HEK293T (cell line): ENCODE results near the gene MMP2.

ENCODE experiments used
- CTCF ChIA-PET: fragments of 350-600 bp; formaldehyde crosslinking; extraction: SDS; loops from one replicate; lab custom pipeline; 2021; ENCODE audit warnings: antibody characterized with exemption, inconsistent platforms; lab: Yijun Ruan, JAX
- POLR2A ChIA-PET: fragments of 350-600 bp; formaldehyde crosslinking; extraction: SDS; loops from one replicate; lab custom pipeline; 2020; ENCODE audit warnings: antibody characterized with exemption, inconsistent platforms; lab: Yijun Ruan, JAX
- DNase-seq: peaks from one replicate; pipeline ENCODE4 v3.0.0; 2012; ENCODE audit warnings: mixed read lengths; ENCODE audit errors: extremely low spot score
- ARNT ChIP-seq: fragments of 450-650 bp; IDR thresholded peaks from 2 replicates; pipeline ENCODE4 v1.6.1; 2017; ENCODE audit warnings: mild to moderate bottlenecking
- BHLHE40 ChIP-seq: fragments of 450-650 bp; IDR thresholded peaks from 2 replicates; pipeline ENCODE4 v1.6.1; 2016; ENCODE audit warnings: mild to moderate bottlenecking, moderate library complexity, borderline replicate concordance
- CTBP1 ChIP-seq: fragments of 450-650 bp; IDR thresholded peaks from 2 replicates; pipeline ENCODE4 v1.6.1; 2016; ENCODE audit warnings: borderline replicate concordance
- ELF4 ChIP-seq: fragments of 450-650 bp; IDR thresholded peaks from 2 replicates; pipeline ENCODE4 v1.6.1; 2017; ENCODE audit warnings: antibody characterized with exemption
- FOXA1 ChIP-seq: fragments of 450-650 bp; IDR thresholded peaks from 2 replicates; pipeline ENCODE4 v1.6.1; 2016; ENCODE audit warnings: mild to moderate bottlenecking
- FOXK2 ChIP-seq: fragments of 450-650 bp; IDR thresholded peaks from 2 replicates; pipeline ENCODE4 v1.6.1; 2016; ENCODE audit warnings: mild to moderate bottlenecking
- FOXM1 ChIP-seq: fragments of 450-650 bp; IDR thresholded peaks from 2 replicates; pipeline ENCODE4 v1.6.1; 2017; ENCODE audit warnings: mild to moderate bottlenecking, borderline replicate concordance
- HDGF ChIP-seq: fragments of 450-650 bp; IDR thresholded peaks from 2 replicates; pipeline ENCODE4 v1.6.1; 2017; ENCODE audit warnings: antibody characterized with exemption, borderline replicate concordance
- L3MBTL2 ChIP-seq: fragments of 450-650 bp; conservative IDR thresholded peaks from 2 replicates; pipeline ENCODE4 v1.6.1; 2016; ENCODE audit warnings: mild to moderate bottlenecking
- LEF1 ChIP-seq: fragments of 450-650 bp; IDR thresholded peaks from 2 replicates; pipeline ENCODE4 v1.6.1; 2017; ENCODE audit warnings: mild to moderate bottlenecking, borderline replicate concordance
- NFRKB ChIP-seq: fragments of 450-650 bp; IDR thresholded peaks from 2 replicates; pipeline ENCODE4 v1.6.1; 2016; ENCODE audit warnings: mild to moderate bottlenecking, moderate library complexity
- PKNOX1 ChIP-seq: fragments of 450-650 bp; IDR thresholded peaks from 2 replicates; pipeline ENCODE4 v1.6.1; 2016
- SP1 ChIP-seq: fragments of 450-650 bp; IDR thresholded peaks from 2 replicates; pipeline ENCODE4 v1.6.1; 2017
- SUZ12 ChIP-seq: fragments of 450-650 bp; IDR thresholded peaks from 2 replicates; pipeline ENCODE4 v1.6.1; 2016; ENCODE audit warnings: mild to moderate bottlenecking
- TARDBP ChIP-seq: fragments of 450-650 bp; IDR thresholded peaks from 2 replicates; pipeline ENCODE4 v1.6.1; 2016
- ZNF384 ChIP-seq: fragments of 450-650 bp; IDR thresholded peaks from 2 replicates; pipeline ENCODE4 v1.6.1; 2016

The MMP2 gene

GRCh38 chr16:55515111-55515510 lies 36.1 kb downstream of the MMP2 start:
- TF ChIP-seq NFRKB (no peak), BHLHE40 (no peak), PKNOX1 (no peak), SUZ12 (no peak), ELF4 (no peak), CTBP1 (no peak), L3MBTL2 (no peak), LEF1 (no peak), FOXM1 (no peak), SP1 (no peak), TARDBP (no peak), FOXK2 (no peak), ZNF384 (no peak), FOXA1 (no peak), ARNT (no peak)
- POLR2A ChIA-PET, result no interaction called here
- CTCF ChIA-PET, result interaction anchor here (1.9 kb wide), 1 partner anchor 14 kb away, joined by 4 read pairs; no protein-coding TSS in a partner anchor

GRCh38 chr16:55521792-55522191 lies 42.8 kb downstream of the MMP2 start:
- ChIA-PET POLR2A (no interaction called here), CTCF (no interaction called here)

More at GRCh38 chr16:55515111-55515510, 36.1 kb downstream of the MMP2 start:
- no peak for DNase-seq

GRCh38 chr16:55526441-55526840 lies 47.4 kb downstream of the MMP2 start:
- ChIA-PET CTCF (no interaction called here), POLR2A (no interaction called here)
- TF ChIP-seq TARDBP (no peak), BHLHE40 (no peak), SP1 (no peak)
- no peak for DNase-seq

More at GRCh38 chr16:55521792-55522191, 42.8 kb downstream of the MMP2 start:
- TF ChIP-seq L3MBTL2, result no peak
- no peak for TF ChIP-seq HDGF
- no peak for TF ChIP-seq BHLHE40
- no peak for TF ChIP-seq FOXM1
- TF ChIP-seq TARDBP, result no peak
- TF ChIP-seq FOXK2, result no peak
- no peak for TF ChIP-seq LEF1
- no peak for TF ChIP-seq SP1
- TF ChIP-seq NFRKB, result no peak
- TF ChIP-seq SUZ12, result no peak
- TF ChIP-seq FOXA1, result no peak
- TF ChIP-seq ARNT, result no peak
- no peak for DNase-seq

GRCh38 chr16:55527885-55528284 lies 48.9 kb downstream of the MMP2 start:
- TF ChIP-seq HDGF (no peak), SP1 (no peak), ELF4 (no peak), BHLHE40 (no peak), FOXA1 (no peak), ARNT (no peak), PKNOX1 (no peak), LEF1 (no peak)
- DNase-seq, result no peak
- ChIA-PET POLR2A (no interaction called here), CTCF (interaction anchor here (0.6 kb wide), 1 partner anchor 26 kb away, joined by 3 read pairs; no protein-coding TSS in a partner anchor)

- CTCF ChIA-PET, result interaction anchor here (1.0 kb wide), 1 partner anchor 64 kb away, joined by 4 read pairs; no protein-coding TSS in a partner anchor
- no peak for DNase-seq
- TF ChIP-seq TARDBP (no peak), LEF1 (no peak), SP1 (no peak), L3MBTL2 (no peak), PKNOX1 (no peak), HDGF (no peak), CTBP1 (no peak), ARNT (no peak), SUZ12 (no peak), ZNF384 (no peak)
- POLR2A ChIA-PET, result no interaction called here
These were observed 50.0 kb downstream of the MMP2 start for GRCh38 chr16:55529018-55529417.

- DNase-seq, result no peak
- ChIA-PET CTCF (no interaction called here), POLR2A (no interaction called here)
- TF ChIP-seq CTBP1, result no peak
- TF ChIP-seq FOXM1, result no peak
- no peak for TF ChIP-seq TARDBP
- no peak for TF ChIP-seq SP1
- no peak for TF ChIP-seq BHLHE40
- TF ChIP-seq HDGF, result no peak
- no peak for TF ChIP-seq ZNF384
- no peak for TF ChIP-seq FOXK2
- TF ChIP-seq ARNT, result no peak
- TF ChIP-seq NFRKB, result no peak
- no peak for TF ChIP-seq ELF4
- no peak for TF ChIP-seq LEF1
- no peak for TF ChIP-seq PKNOX1
- no peak for TF ChIP-seq FOXA1
These were observed 51.4 kb downstream of the MMP2 start for GRCh38 chr16:55530316-55530856.
